Fibroblast of villous mesenchyme (primary cell): Measurements from ENCODE around the gene ZEB2. TPM values are rescaled to one million over a fixed set of nuclear protein-coding genes. Genes with fewer than 3 reads are reported as not detected.

Experiments
- DNase-seq: peaks from one replicate; pipeline ENCODE4 v3.0.0-alpha.2; 2010; ENCODE audit warnings: low read depth
- H3K4me3 ChIP-seq: 2 replicates; pipeline ENCODE4 v1.5.1; 2011; ENCODE audit warnings: low read depth, mild to moderate bottlenecking, low read length
- total RNA-seq: library from RNA; depleted of rRNA; stranded (reverse); fragments of >200 nt; gene quantifications from 2 replicates; pipeline ENCODE4 v1.2.3, GENCODE V29; 2012
- TF ChIP-seq, protein P1 (sequence below): IDR thresholded peaks from 2 replicates; pipeline ENCODE4 v1.5.1; 2012; ENCODE audit warnings: low read depth, mild to moderate bottlenecking, low read length; ENCODE audit not compliant: insufficient read depth

The ZEB2 gene
- total RNA-seq, 1 donor = 50.1 TPM

- no peak for DNase-seq
- TF ChIP-seq, protein P1, sequence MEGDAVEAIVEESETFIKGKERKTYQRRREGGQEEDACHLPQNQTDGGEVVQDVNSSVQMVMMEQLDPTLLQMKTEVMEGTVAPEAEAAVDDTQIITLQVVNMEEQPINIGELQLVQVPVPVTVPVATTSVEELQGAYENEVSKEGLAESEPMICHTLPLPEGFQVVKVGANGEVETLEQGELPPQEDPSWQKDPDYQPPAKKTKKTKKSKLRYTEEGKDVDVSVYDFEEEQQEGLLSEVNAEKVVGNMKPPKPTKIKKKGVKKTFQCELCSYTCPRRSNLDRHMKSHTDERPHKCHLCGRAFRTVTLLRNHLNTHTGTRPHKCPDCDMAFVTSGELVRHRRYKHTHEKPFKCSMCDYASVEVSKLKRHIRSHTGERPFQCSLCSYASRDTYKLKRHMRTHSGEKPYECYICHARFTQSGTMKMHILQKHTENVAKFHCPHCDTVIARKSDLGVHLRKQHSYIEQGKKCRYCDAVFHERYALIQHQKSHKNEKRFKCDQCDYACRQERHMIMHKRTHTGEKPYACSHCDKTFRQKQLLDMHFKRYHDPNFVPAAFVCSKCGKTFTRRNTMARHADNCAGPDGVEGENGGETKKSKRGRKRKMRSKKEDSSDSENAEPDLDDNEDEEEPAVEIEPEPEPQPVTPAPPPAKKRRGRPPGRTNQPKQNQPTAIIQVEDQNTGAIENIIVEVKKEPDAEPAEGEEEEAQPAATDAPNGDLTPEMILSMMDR = no peak
- H3K4me3 ChIP-seq = no peak overlapping the region
Observed at GRCh38 chr2:144376926-144377325, 143.0 kb downstream of the ZEB2 start.

- no peak overlapping the region for H3K4me3 ChIP-seq
- TF ChIP-seq, protein P1 = no peak
- DNase-seq = no peak
Observed at GRCh38 chr2:144376460-144376859, 143.5 kb downstream of the ZEB2 start.

DNA sequence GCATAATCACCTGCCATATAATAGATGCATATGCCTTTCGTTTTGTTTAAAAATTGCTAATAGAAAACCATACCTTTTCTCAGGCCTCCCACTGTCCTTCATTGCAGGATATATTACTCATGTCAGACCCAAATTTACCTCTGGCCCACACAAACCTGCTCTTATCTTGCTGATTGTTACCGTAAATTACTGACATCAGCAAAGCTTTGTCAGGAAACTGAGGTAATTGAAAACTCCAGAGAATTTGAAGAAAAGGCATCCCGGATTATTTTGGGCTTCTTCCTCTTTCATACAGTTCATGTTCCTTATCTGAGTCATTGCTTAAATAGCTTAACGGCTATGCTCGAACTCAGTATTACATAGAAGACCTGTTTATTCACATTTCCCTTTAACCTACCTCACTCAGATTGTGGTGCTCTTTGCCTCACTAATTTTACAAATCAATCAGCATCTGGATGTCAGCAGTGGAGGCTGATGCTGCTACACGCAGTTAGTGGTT is 145.7 kb downstream of the ZEB2 start:
- TF ChIP-seq, protein P1 = no peak
- DNase-seq = no peak
- H3K4me3 ChIP-seq = no peak overlapping the region

DNA sequence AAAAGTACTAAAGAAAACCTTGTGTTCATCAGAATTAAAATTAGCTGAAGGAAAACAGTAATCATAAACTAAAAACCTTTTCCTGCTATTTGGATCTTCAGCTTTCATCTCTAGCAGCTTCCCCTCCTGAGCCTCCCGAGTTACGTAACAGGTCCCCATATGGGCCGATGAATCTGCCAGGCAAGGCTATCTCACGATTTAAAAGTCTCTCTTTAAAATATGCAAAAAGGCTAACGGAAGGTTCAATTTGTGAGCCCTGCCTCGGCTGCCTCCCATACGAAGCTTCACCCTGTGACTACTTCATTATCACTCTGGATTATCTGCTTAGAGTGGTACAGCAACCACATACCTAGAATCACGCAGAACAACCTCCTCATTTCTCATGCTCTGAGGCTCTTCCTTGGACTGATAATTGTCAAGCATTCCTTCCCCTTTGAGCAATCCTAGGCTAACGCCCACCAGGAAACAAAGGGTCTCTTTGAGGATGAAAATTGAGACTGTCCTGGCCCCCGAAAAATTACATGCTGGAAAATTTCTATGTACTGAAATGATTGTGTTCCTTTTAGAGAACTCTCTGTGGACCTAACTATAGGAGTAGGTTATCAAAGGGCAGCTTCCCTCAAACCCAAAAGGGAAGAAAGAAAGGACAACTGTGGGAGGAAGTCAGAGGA is 147.4 kb downstream of the ZEB2 start:
- peak; percentile 61 for DNase-seq

DNA sequence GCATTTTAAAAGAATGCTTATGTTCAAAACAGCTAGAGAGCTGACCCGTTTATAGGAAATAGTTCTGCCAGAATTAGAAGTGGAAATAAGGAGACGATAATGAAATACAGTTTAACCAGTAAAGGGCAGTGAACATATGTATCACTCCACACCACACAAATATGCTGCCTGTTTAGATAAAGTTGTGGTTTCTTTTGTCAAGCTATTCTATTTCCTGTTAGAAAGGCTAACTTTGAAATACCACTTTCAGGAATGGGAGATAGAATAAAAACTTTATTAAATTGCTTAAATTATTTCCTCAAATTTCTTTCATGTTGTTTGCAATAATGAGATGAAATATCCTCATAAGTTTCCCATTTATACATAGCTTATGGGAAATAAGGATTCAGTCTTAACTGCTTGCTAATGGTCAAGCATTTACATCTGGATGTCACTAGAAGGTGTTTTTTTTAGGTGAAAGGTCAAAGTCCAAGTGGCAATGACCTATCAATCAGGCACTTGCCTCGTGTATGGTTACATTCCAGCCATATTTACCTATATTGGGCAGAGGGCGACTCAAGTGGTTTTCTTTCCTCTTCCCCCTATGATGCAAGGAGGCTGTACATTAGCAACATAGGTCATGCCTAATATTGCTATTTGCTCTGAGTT is 148.9 kb downstream of the ZEB2 start:
- DNase-seq = peak; percentile 57
- no peak overlapping the region for H3K4me3 ChIP-seq
- TF ChIP-seq, protein P1 = no peak

More for the DNA sequence above, 147.4 kb downstream of the ZEB2 start:
- H3K4me3 ChIP-seq = no peak overlapping the region
- TF ChIP-seq, protein P1 = no peak

GRCh38 chr2:144369416-144369815 is 150.5 kb downstream of the ZEB2 start:
- H3K4me3 ChIP-seq = no peak overlapping the region
- no peak for DNase-seq
- TF ChIP-seq, protein P1 = no peak
